Activated naive CD8-positive, alpha-beta T cell treated with anti-CD3 and anti-CD28 coated beads, Interleukin-2, amount 50 U/mL, for 24 hours (primary cell): ENCODE measurements around the gene PHF24.
"Not testable (repeated sequence)": the region's sequence is repeated elsewhere in the genome, so short reads cannot be mapped to it uniquely, and the experiment has no call there.

Source experiments
- ATAC-seq: fragments of 150-1000 bp; cut with Tn5 transposase; one replicate; pipeline ENCODE4 v1.10.0; 2021
- DNase-seq: peaks from one replicate; pipeline ENCODE4 v3.0.0; 2021
- H3K27ac Mint-ChIP-seq: one replicate; pipeline ENCODE4 v1.8.0; 2021; ENCODE audit warnings: mild to moderate bottlenecking, mixed read lengths
- H3K27me3 Mint-ChIP-seq: one replicate; pipeline ENCODE4 v1.8.0; 2021; ENCODE audit warnings: mixed read lengths
- H3K36me3 Mint-ChIP-seq: one replicate; pipeline ENCODE4 v1.8.0; 2021; ENCODE audit warnings: low read depth, mixed read lengths
- H3K4me1 Mint-ChIP-seq: one replicate; pipeline ENCODE4 v1.8.0; 2021; ENCODE audit warnings: mixed read lengths
- H3K4me3 Mint-ChIP-seq: one replicate; pipeline ENCODE4 v1.8.0; 2021; ENCODE audit warnings: mild to moderate bottlenecking, moderate library complexity, mixed read lengths
- H3K9me3 Mint-ChIP-seq: one replicate; pipeline ENCODE4 v1.8.0; 2021; ENCODE audit warnings: mixed read lengths

The PHF24 gene

DNA sequence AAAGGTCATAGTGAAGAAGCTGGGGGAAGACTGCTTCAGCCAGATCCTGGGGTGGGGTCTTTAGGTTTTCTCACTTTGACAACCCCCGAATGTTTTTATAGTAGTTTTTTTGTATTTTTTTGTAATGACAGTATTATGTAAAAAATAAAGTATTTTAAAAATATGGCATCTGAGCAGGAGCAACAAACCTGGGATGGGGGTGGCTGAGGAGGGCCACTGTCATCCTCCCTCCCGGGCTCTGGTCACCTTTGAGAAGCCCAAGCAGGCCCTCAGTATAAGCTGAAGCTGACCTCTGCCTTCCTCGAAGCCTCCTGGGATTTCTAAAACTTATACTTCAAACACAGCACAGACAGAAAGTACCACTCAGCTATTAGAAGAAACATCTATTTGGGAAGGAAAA lies 40.2 kb downstream of the PHF24 start:
- Mint-ChIP-seq H3K9me3 (no peaks in the 10 kb centered on the region), H3K4me1 (peaks cover 60% of the 10 kb centered on the region), H3K27ac (peak overlapping the region; percentile 67), H3K4me3 (no peak overlapping the region), H3K27me3 (no peaks in the 10 kb centered on the region), H3K36me3 (peaks cover 16% of the 10 kb centered on the region)
- DNase-seq (no peak), ATAC-seq (no peak)

DNA sequence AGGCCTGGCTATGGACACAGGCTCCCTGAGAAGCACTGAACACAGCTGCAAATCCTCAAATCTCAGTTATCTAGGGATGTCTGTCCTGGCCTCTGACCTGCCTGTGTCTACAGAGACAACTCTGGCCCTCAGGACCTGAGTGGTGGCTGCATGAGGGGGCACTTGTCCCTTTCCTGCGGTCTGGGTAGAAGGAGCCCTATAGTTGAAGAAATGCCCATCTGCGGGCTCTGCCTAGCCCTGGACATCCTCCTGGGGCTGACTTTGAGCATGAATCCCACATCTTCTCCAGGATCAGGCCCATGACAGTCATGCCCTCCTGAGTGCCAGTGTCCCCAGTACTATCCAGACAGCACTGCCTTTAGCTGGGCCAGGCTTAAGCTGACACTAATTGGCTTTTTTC lies 41.5 kb downstream of the PHF24 start:
- ATAC-seq: no peak
- Mint-ChIP-seq H3K4me1 (peaks cover 48% of the 10 kb centered on the region), H3K27me3 (no peaks in the 10 kb centered on the region), H3K4me3 (no peak overlapping the region), H3K9me3 (no peaks in the 10 kb centered on the region), H3K36me3 (peaks cover 11% of the 10 kb centered on the region), H3K27ac (no peak overlapping the region)
- no peak for DNase-seq

DNA sequence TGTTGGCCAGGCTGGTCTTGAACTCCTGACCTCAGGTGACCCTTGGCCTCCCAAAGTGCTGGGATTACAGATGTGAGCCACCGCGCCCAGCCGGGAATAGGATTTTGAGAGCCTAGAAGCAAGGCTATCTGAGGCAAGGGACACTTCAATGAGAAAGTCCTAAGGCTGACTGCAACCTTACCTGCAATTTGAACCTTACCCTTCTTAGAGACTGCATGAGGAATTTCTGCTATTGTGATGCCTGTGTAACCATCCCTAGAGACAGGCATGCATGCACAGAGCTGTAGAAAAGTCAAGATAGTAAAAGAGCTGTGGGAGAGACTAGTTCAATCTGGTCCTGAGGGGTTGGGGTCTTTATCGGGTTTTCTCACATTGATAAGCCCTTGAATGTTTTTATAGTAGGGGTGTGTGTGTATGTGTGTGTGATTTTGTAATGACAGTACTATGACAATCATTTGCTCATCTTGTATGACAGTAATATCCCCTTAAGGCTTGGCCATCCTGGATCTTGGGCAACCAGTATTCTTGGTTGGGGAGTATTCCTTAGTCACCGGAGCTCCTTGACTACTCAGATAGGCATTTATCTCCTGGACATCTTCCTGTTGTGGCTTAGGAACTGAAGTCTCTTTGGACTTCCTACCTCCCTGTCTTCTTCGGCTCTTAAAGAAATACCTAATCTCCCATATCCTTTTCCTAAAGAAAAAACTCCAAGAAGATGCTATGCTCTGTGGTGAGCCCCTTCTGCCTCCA lies 42.6 kb downstream of the PHF24 start:
- DNase-seq (no peak), ATAC-seq (no peak)
- Mint-ChIP-seq H3K27ac (no peak overlapping the region), H3K9me3 (no peaks in the 10 kb centered on the region), H3K27me3 (no peaks in the 10 kb centered on the region), H3K4me3 (no peak overlapping the region), H3K36me3 (peaks cover 11% of the 10 kb centered on the region), H3K4me1 (peaks cover 42% of the 10 kb centered on the region)

DNA sequence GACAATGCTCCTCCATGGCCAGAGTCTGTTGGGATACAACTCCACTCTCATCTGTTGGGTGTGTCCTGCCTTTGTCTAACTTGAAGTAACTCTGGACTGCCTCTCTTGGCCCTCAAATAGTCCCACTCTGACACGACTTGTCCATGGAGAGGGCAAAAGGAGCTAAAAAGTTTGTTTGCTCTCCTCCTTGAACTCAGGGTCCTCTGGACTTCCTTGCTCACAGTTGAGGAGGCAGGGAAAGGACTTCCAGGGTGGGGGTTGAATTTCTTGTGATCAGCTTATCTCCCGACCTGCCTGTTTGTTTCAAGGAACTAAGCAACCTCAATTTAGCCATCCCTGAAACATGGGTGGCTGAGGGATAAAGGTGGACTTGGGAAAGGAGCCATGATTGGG lies 43.2 kb downstream of the PHF24 start:
- no peak for DNase-seq
- H3K4me1 Mint-ChIP-seq: peaks cover 41% of the 10 kb centered on the region
- peaks cover 10% of the 10 kb centered on the region for H3K36me3 Mint-ChIP-seq
- H3K9me3 Mint-ChIP-seq: no peaks in the 10 kb centered on the region
- ATAC-seq: no peak
- H3K4me3 Mint-ChIP-seq: no peak overlapping the region
- H3K27ac Mint-ChIP-seq: peak overlapping the region; percentile 70
- no peaks in the 10 kb centered on the region for H3K27me3 Mint-ChIP-seq

DNA sequence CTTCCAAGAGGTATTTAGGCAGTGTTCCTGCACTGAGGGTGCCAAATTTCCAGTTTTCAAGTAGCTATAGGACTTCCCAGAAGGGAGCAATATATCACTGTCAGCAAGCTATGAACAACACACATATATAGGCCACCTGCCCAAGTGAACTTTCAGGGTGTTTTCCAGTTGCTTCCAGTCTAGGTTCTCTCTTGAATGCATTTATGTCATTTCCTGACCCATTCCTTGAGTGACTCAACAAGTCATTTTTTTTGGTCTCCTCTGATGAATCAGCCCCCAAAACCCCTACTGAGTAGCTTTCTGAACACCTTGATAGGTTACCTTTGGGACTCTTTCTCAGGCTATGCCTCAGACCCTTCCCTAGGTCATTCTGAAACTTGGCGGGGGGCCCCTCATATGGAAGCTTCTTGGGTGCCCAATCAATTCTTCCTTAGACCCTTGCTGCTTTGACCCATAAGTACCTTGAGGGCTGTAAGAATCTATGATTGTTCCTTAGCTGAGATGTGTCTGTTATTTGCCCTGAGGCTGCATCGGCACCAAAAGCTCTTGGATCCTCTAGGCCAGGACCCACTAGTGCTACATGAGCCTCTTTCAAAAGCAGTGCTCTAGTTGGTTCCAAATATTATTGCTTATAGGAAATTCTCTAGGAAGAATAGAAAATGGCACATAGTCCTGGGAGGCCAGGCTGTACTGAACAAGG lies 43.9 kb downstream of the PHF24 start:
- H3K36me3 Mint-ChIP-seq: peaks cover 4% of the 10 kb centered on the region
- no peak overlapping the region for H3K4me3 Mint-ChIP-seq
- no peaks in the 10 kb centered on the region for H3K27me3 Mint-ChIP-seq
- no peaks in the 10 kb centered on the region for H3K9me3 Mint-ChIP-seq
- no peak for DNase-seq
- ATAC-seq: peak; percentile 95
- H3K27ac Mint-ChIP-seq: peak overlapping the region; percentile 70
- H3K4me1 Mint-ChIP-seq: peaks cover 39% of the 10 kb centered on the region

DNA sequence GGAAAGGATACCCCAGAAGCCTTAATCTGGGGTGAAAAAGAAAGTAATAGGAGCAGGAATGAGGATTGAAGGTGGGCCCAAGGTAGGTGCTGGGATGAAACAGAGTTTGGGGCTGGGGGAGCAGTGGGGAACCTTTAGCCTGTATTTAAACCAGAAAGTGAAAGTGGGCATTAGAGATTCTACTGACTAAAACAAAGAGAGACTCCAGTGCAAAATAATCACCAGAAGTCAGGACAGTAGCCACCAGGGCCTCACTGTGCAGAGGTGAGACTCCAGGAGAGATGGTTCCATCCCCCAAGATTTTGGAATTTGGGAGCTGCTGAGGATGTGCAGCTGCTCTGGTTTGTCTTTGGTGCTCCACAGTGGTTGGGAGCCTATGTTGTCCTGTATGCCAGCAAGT lies 44.5 kb downstream of the PHF24 start:
- Mint-ChIP-seq H3K36me3 (no peaks in the 10 kb centered on the region), H3K4me1 (peaks cover 35% of the 10 kb centered on the region), H3K27ac (no peak overlapping the region), H3K27me3 (no peaks in the 10 kb centered on the region), H3K4me3 (no peak overlapping the region), H3K9me3 (no peaks in the 10 kb centered on the region)
- ATAC-seq (no peak), DNase-seq (no peak)

DNA sequence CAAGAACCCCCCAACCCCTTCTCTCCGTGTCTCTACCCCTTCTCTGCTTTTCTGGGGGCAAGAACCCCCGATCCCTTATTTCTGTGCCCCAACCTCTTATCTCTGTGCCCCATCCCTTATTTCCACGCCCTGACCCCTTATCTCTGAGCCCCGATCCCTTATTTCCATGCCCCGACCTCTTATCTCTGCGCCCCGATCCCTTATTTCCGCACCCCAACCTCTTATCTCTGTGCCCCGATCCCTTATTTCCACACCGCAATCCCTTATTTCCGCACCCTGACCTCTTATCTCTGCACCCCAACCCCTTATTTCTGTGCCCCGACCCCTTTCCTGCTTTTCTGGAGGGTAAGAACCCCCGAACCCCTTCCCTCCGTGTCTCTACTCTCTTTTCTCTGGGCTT lies 46.2 kb downstream of the PHF24 start:
- H3K36me3 Mint-ChIP-seq, H3K27ac Mint-ChIP-seq, ATAC-seq, H3K27me3 Mint-ChIP-seq, DNase-seq, H3K9me3 Mint-ChIP-seq, H3K4me3 Mint-ChIP-seq: not testable (repeated sequence)
- peaks cover 25% of the 10 kb centered on the region for H3K4me1 Mint-ChIP-seq

DNA sequence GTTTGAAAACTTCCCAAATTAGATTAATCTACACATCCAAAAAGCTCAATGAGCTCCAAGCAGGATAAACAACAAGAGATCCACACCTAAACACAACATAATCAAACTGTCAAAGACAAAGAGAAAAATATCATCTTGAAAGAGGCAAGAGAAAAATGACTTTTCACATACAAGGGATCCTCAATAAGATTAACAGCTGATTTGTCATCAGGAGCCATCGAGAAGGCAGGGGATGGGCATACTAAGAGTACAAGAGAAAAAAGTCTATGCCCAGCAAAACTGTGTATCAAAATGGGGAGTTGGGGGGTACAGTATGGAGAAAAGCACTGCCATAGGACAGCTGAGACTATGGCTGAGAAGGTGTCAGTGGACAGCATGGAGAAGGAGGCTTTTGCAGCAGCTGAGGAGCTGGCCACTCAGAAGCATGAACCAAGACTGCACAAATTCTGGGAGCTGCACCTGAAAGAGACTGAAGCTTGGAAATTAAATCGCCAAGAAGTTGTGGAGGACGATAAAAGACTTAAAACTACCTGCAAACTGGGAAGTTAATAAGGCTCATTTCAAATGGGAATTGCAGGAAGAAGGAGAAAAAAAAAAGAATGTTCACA lies 52.4 kb downstream of the PHF24 start:
- Mint-ChIP-seq H3K9me3 (peaks cover 15% of the 10 kb centered on the region), H3K4me3 (no peak overlapping the region), H3K36me3 (peaks cover 22% of the 10 kb centered on the region), H3K27me3 (no peaks in the 10 kb centered on the region), H3K4me1 (no peaks in the 10 kb centered on the region), H3K27ac (no peak overlapping the region)
- ATAC-seq (no peak), DNase-seq (no peak)

DNA sequence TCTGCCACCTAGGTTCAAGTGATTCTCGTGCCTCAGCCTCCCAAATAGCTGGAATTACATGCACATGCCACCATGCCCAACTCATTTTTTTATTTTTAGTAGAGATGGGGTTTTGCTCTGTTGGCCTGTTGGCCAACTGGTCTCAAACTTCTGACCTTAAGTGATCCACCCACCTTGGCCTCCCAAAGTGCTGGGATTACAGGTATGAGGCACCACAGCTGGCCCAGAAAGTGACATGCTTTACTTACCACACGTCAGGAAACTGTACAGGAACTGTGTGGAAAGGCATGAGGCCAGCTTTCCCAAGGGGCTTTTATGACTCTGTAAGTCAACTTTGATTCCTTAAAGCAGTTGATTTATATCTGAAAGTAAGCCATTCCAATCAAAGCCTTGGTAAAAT lies 56.4 kb downstream of the PHF24 start:
- Mint-ChIP-seq H3K4me1 (no peaks in the 10 kb centered on the region), H3K9me3 (peaks cover 15% of the 10 kb centered on the region), H3K36me3 (peaks cover 30% of the 10 kb centered on the region), H3K27ac (no peak overlapping the region), H3K4me3 (no peak overlapping the region), H3K27me3 (no peaks in the 10 kb centered on the region)
- ATAC-seq: no peak
- no peak for DNase-seq

DNA sequence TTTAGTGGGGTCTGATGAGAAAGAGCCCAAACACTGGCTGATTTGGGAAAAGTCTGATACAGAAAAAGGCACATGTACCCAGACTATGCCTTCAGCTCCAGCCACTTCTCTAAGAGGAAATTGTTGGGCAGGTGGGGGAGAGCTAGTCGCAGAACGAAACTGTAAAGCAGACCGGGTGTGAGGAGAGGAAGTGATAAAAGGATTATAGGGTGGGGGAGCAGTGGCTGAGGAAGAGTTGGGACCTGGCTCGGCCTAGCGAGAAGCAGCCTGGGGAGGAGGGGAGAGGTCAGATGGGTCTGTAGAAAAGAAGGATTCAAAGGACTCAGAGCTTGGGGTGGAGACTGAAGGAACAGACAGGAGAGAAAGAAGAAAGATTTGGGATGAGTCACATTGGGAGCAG lies 65.4 kb downstream of the PHF24 start:
- ATAC-seq, H3K27ac Mint-ChIP-seq, H3K4me3 Mint-ChIP-seq, H3K27me3 Mint-ChIP-seq, H3K4me1 Mint-ChIP-seq, H3K36me3 Mint-ChIP-seq, DNase-seq, H3K9me3 Mint-ChIP-seq: not testable (repeated sequence)

DNA sequence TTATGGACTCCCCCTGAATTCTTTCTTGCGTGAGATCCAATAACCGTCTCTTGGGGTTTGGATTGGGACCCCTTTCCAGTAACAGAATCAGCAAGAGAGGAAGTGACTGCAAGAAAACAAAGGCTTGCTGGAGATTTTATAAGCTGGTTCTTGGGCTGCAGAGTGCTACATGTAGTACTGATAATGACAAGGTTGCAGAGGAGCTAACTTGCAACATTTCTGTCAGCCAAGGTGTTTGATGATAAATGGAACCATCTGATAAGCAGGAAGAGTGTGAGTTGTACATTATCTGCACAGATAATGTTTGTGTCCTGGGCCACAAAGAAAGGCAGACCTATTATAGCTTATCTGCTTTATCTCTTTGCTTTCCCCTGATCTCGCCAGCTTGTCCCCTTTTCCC lies 68.6 kb downstream of the PHF24 start:
- ATAC-seq (no peak), DNase-seq (no peak)
- Mint-ChIP-seq H3K4me3 (no peak overlapping the region), H3K4me1 (peaks cover 8% of the 10 kb centered on the region), H3K36me3 (no peaks in the 10 kb centered on the region), H3K27me3 (no peaks in the 10 kb centered on the region), H3K9me3 (no peaks in the 10 kb centered on the region), H3K27ac (no peak overlapping the region)

DNA sequence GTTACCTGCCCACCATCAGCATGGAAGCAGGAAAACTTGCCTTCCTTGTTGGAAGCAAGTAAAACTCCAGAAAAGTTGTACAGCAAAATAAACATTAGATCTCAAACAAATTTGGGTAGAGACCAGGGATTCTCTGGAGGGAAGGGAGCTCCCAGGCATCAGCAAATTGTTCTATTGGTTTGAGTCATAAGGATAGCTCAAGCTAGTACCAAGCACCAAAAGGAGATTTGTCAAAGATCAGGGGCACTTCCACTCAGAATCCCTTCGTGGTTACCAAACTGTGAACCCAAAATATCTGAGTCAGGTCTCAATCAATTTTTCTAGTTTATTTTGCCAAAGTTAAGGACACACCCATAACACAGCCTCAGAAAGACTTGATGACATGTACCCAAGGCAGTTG lies 69.3 kb downstream of the PHF24 start:
- H3K4me1 Mint-ChIP-seq: peaks cover 8% of the 10 kb centered on the region
- no peak for DNase-seq
- H3K4me3 Mint-ChIP-seq: no peak overlapping the region
- ATAC-seq: peak; percentile 36
- no peaks in the 10 kb centered on the region for H3K27me3 Mint-ChIP-seq
- no peaks in the 10 kb centered on the region for H3K36me3 Mint-ChIP-seq
- no peak overlapping the region for H3K27ac Mint-ChIP-seq
- no peaks in the 10 kb centered on the region for H3K9me3 Mint-ChIP-seq

DNA sequence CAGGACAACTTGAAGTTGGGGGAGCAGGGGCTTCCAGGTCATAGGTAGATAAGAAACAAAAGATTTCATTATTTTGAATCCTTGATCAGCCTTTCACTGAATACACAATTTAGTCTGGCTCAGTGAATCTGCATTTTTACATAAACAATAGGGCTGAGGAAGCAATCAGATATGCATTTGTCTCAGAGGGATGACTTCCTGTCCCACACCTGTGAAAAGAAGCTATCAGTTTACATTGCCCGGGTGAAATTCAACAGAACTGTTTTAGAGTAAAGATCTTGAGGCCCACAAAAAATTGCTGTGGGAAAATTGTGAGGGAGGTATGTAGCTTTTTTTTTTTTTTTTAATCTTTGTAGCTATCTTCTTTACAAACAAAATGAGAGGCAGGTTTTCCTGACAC lies 69.8 kb downstream of the PHF24 start:
- Mint-ChIP-seq H3K36me3 (no peaks in the 10 kb centered on the region), H3K4me3 (no peak overlapping the region), H3K9me3 (no peaks in the 10 kb centered on the region), H3K27ac (no peak overlapping the region), H3K4me1 (peaks cover 8% of the 10 kb centered on the region), H3K27me3 (no peaks in the 10 kb centered on the region)
- DNase-seq (no peak), ATAC-seq (no peak)

DNA sequence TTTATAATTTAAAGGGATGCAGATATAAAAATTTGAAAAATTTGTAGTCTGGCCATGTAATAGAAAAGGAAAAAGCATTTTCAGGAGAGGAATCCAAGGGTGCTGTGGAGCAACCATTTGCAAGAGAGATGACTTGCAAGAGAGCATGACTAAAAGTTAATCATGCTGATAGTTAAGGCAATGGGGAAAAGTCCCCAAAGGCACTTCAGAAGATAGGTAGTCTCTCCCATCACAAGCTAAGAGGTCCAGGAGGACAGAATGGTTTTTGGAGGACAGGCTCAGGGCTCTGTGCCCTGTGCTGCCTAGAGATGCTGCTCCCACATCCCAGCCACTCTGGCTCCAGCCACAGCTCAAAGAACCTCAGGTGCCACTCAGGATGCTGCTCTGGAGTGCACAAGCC lies 70.3 kb downstream of the PHF24 start:
- Mint-ChIP-seq H3K27me3 (no peaks in the 10 kb centered on the region), H3K27ac (no peak overlapping the region), H3K9me3 (no peaks in the 10 kb centered on the region), H3K36me3 (no peaks in the 10 kb centered on the region), H3K4me3 (no peak overlapping the region), H3K4me1 (peaks cover 8% of the 10 kb centered on the region)
- ATAC-seq: no peak
- no peak for DNase-seq

DNA sequence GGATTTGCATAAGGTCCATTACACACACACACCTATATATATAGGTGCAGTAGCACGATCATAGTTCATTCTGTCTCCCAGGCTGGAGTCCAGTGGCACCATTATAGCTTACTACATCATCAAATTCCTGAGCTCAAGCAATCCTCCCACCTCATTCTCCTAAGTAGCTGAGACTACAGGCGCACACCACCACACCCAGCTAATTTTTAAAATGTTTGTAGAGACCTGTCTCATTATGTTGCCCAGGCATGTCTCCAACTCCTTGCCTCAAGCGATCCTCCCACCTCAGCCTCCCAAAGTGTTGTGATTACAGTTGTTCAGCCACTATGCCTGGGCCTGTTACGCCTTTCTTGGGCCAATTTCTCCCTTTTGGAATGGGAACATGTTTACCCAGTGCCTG lies 71.2 kb downstream of the PHF24 start:
- Mint-ChIP-seq H3K36me3 (no peaks in the 10 kb centered on the region), H3K4me3 (no peak overlapping the region), H3K4me1 (peaks cover 4% of the 10 kb centered on the region), H3K27me3 (no peaks in the 10 kb centered on the region), H3K27ac (no peak overlapping the region), H3K9me3 (no peaks in the 10 kb centered on the region)
- DNase-seq: no peak
- ATAC-seq: no peak
